H1 (cell line): Measurements from ENCODE around the gene ARFGEF3. TPM values are rescaled to one million over a fixed set of nuclear protein-coding genes. Genes with fewer than 3 reads are reported as not detected.

Experiments used
- CTCF ChIA-PET: fragments of 300-600 bp; sonication (Branson Sonifier 250); formaldehyde crosslinking; loops from one replicate; lab custom pipeline; 2021; ENCODE audit not compliant: partially characterized antibody; lab: Charles Lee
- POLR2A ChIA-PET: fragments of 300-600 bp; sonication (Branson Sonifier 250); formaldehyde crosslinking; loops from one replicate; lab custom pipeline; 2021; ENCODE audit warnings: inconsistent platforms; ENCODE audit not compliant: partially characterized antibody; lab: Charles Lee
- DNase-seq, 2 experiments: peaks; one replicate each; pipeline versions ENCODE4 v3.0.0 to v3.0.0-alpha.2; 2010 to 2022; ENCODE audit warnings: low spot score in 2 of 2, low read depth in 1 of 2, mixed read lengths in 1 of 2
- FAIRE-seq: peaks from 2 replicates; lab custom pipeline; 2011; peaks lifted over from hg19 to GRCh38; lab: Jason Lieb, UNC
- H2AFZ ChIP-seq: 2 replicates; pipeline ENCODE4 v1.8.1; 2012; ENCODE audit warnings: low read length, inconsistent platforms
- H2AK5ac ChIP-seq: 2 replicates; pipeline ENCODE4 v1.6.1; 2013; ENCODE audit warnings: low read depth, low read length
- H2BK120ac ChIP-seq: replicated peaks from 2 replicates; pipeline ENCODE3; 2013; ENCODE audit warnings: low read depth, low read length, inconsistent platforms
- H2BK12ac ChIP-seq: 2 replicates; pipeline ENCODE4 v1.6.1; 2013; ENCODE audit warnings: low read depth, low read length
- H2BK15ac ChIP-seq: 2 replicates; pipeline ENCODE4 v1.6.1; 2013; ENCODE audit warnings: low read length
- H2BK20ac ChIP-seq: 2 replicates; pipeline ENCODE4 v1.6.1; 2013; ENCODE audit warnings: low read length
- H2BK5ac ChIP-seq: 2 replicates; pipeline ENCODE4 v1.6.1; 2013; ENCODE audit warnings: low read depth, low read length
- H3K14ac ChIP-seq: 2 replicates; pipeline ENCODE4 v1.6.1; 2013; ENCODE audit warnings: inconsistent platforms; ENCODE audit not compliant: insufficient read length
- H3K18ac ChIP-seq: 2 replicates; pipeline ENCODE4 v1.6.1; 2013; ENCODE audit warnings: low read length; ENCODE audit errors: extremely low read depth
- H3K23ac ChIP-seq: 2 replicates; pipeline ENCODE4 v1.6.1; 2013; ENCODE audit warnings: inconsistent platforms; ENCODE audit not compliant: insufficient read length
- H3K23me2 ChIP-seq: 2 replicates; pipeline ENCODE4 v1.6.1; 2013; ENCODE audit warnings: low read depth, low read length
- H3K27ac ChIP-seq: 2 replicates; pipeline ENCODE4 v1.6.1; 2011; ENCODE audit warnings: low read depth, low read length, inconsistent platforms
- H3K27me3 ChIP-seq, 4 experiments: replicated peaks in 1 of 4; 1 replicate in 1 of 4; 2 replicates in 3 of 4; pipeline versions ENCODE4 v1.6.1 to v1.8.1; 2011 to 2013; ENCODE audit warnings: low read length in 3 of 4, mild to moderate bottlenecking in 3 of 4, inconsistent platforms in 2 of 4, mixed read lengths in 2 of 4, moderate library complexity in 1 of 4; ENCODE audit not compliant: control insufficient read depth in 3 of 4, insufficient read depth in 3 of 4; ENCODE audit errors: extremely low read depth in 1 of 4
- H3K36me3 ChIP-seq, 4 experiments: 2 replicates each; pipeline versions ENCODE4 v1.6.1 to v1.8.1; 2011 to 2013; ENCODE audit warnings: mild to moderate bottlenecking in 4 of 4, low read length in 3 of 4, moderate library complexity in 2 of 4, control low read depth in 1 of 4, inconsistent platforms in 1 of 4; ENCODE audit not compliant: insufficient read depth in 4 of 4, control insufficient read depth in 2 of 4
- H3K4ac ChIP-seq: replicated peaks from 2 replicates; pipeline ENCODE3; 2013; ENCODE audit warnings: low read length, low read depth, mixed read lengths, inconsistent platforms; ENCODE audit not compliant: insufficient read length
- H3K4me1 ChIP-seq, 4 experiments: replicated peaks in 1 of 4; 1 replicate in 1 of 4; 2 replicates in 3 of 4; pipeline versions ENCODE4 v1.6.1 to v1.8.1; 2011 to 2013; ENCODE audit warnings: low read length in 3 of 4, inconsistent platforms in 2 of 4, mixed read lengths in 1 of 4; ENCODE audit not compliant: insufficient read depth in 4 of 4, control insufficient read depth in 3 of 4
- H3K4me2 ChIP-seq, 2 experiments: 2 replicates each; pipeline versions ENCODE4 v1.6.1 to v1.8.1; 2011 to 2013; ENCODE audit warnings: low read depth in 2 of 2, low read length in 2 of 2, control low read depth in 1 of 2, inconsistent platforms in 1 of 2, mild to moderate bottlenecking in 1 of 2; ENCODE audit not compliant: insufficient read depth in 1 of 2
- H3K4me3 ChIP-seq, 4 experiments: fragments of 200-600, 300-600 bp in 1 of 4; sonication (generic), shearing (Covaris generic), sonication (Bioruptor Twin) in 1 of 4; 2 replicates each; pipeline versions ENCODE4 v1.5.1 to v1.8.1; 2011 to 2016; ENCODE audit warnings: low read length in 4 of 4, low read depth in 3 of 4, control low read depth in 2 of 4, inconsistent platforms in 2 of 4, mild to moderate bottlenecking in 2 of 4, mixed read lengths in 1 of 4, moderate library complexity in 1 of 4; ENCODE audit not compliant: insufficient read depth in 2 of 4; ENCODE audit errors: extremely low read depth in 1 of 4
- H3K56ac ChIP-seq: replicated peaks from 2 replicates; pipeline ENCODE3; 2013; ENCODE audit warnings: low read depth, mild to moderate bottlenecking, mixed read lengths, low read length, inconsistent platforms; ENCODE audit not compliant: insufficient read length
- H3K79me1 ChIP-seq: 2 replicates; pipeline ENCODE4 v1.6.1; 2013; ENCODE audit warnings: low read depth, low read length, control low read depth
- H3K79me2 ChIP-seq, 2 experiments: 2 replicates each; pipeline versions ENCODE4 v1.6.1 to v1.8.1; 2012 to 2013; ENCODE audit warnings: low read length in 2 of 2, mild to moderate bottlenecking in 2 of 2, inconsistent platforms in 1 of 2; ENCODE audit not compliant: insufficient read depth in 2 of 2, control insufficient read depth in 1 of 2
- H3K9ac ChIP-seq, 4 experiments: replicated peaks in 1 of 4; 1 replicate in 1 of 4; 2 replicates in 3 of 4; pipeline versions ENCODE4 v1.6.1 to v1.8.1; 2011 to 2013; ENCODE audit warnings: low read depth in 3 of 4, low read length in 3 of 4, control low read depth in 2 of 4, mild to moderate bottlenecking in 2 of 4, moderate library complexity in 2 of 4, inconsistent platforms in 1 of 4; ENCODE audit errors: extremely low read depth in 1 of 4
- H3K9me3 ChIP-seq, 2 experiments: 2 replicates each; pipeline versions ENCODE4 v1.6.1 to v1.8.1; 2012 to 2013; ENCODE audit warnings: mild to moderate bottlenecking in 2 of 2, moderate library complexity in 2 of 2, control low read depth in 1 of 2, inconsistent platforms in 1 of 2, low read depth in 1 of 2, low read length in 1 of 2, mixed read lengths in 1 of 2; ENCODE audit not compliant: insufficient read depth in 2 of 2
- H4K20me1 ChIP-seq, 2 experiments: replicated peaks in 1 of 2; 2 replicates each; pipeline versions ENCODE3 to v1.8.1; 2011 to 2013; ENCODE audit warnings: inconsistent platforms in 2 of 2, low read length in 2 of 2, mild to moderate bottlenecking in 1 of 2; ENCODE audit not compliant: insufficient read depth in 2 of 2, control insufficient read depth in 1 of 2
- H4K5ac ChIP-seq: 2 replicates; pipeline ENCODE4 v1.6.1; 2013; ENCODE audit warnings: low read length, low read depth, mixed read lengths, inconsistent platforms; ENCODE audit not compliant: insufficient read length
- H4K8ac ChIP-seq: 2 replicates; pipeline ENCODE4 v1.8.0; 2013; ENCODE audit warnings: mild to moderate bottlenecking, moderate library complexity, low read length, inconsistent platforms; ENCODE audit not compliant: insufficient read depth; ENCODE audit errors: extremely low read depth
- H4K91ac ChIP-seq: replicated peaks from 2 replicates; pipeline ENCODE3; 2013; ENCODE audit warnings: low read length, mixed read lengths, inconsistent platforms; ENCODE audit not compliant: insufficient read length
- SIX5 ChIP-seq: IDR thresholded peaks from 2 replicates; pipeline ENCODE4 v1.6.1; 2011; ENCODE audit warnings: mild to moderate bottlenecking, low read depth, low read length
- TBP ChIP-seq: IDR thresholded peaks from 2 replicates; pipeline ENCODE4 v1.6.1; 2011; ENCODE audit warnings: low read depth, low read length, improper control_type of control experiment
- WGBS, 2 experiments: shearing (Covaris generic) in 1 of 2; methylation state at CpG; one replicate each; pipeline versions ENCODE4 v1.1.6 to v1.1.7; 2013 to 2015; ENCODE audit warnings: low lambda C conversion rate in 2 of 2, mixed read lengths in 2 of 2, inconsistent platforms in 1 of 2, low coverage in 1 of 2, missing lambda C conversion rate in 1 of 2; ENCODE audit not compliant: insufficient replicate concordance in 2 of 2, insufficient coverage in 1 of 2, insufficient read length in 1 of 2; ENCODE audit errors: extremely low coverage in 1 of 2, missing lambda C conversion rate in 1 of 2; 5-methylcytosine and 5-hydroxymethylcytosine counted together
- polyA plus RNA-seq, 7 experiments: library from polyadenylated mRNA; depleted of rRNA in 3 of 7; stranded (reverse) in 5 of 7; unstranded in 2 of 7; fragments of >200 nt in 5 of 7; fragments of 200-250 nt in 2 of 7; gene quantifications; 1 replicate in 5 of 7; 2 replicates in 1 of 7; 4 replicates in 1 of 7; pipeline versions ENCODE4 v1.2.1 to v1.2.3, GENCODE V29; 2011 to 2013; ENCODE audit warnings: missing spikeins in 2 of 7, mixed read lengths in 2 of 7
- total RNA-seq: library from RNA; stranded (reverse); fragmentation: NEBNext Ultra II Directional; extraction: Animal tissue kit (Norgen Biotek cat#: 25700); gene quantifications from 2 replicates; pipeline ENCODE4 v1.2.1, GENCODE V29; 2021

ARFGEF3 gene
- total and polyA plus RNA-seq, 2 of the 8 experiments (the other 6 are each of a cell fraction or from before 2014, with no cell fraction given), result 5.8 to 23.2 TPM

- CTCF ChIA-PET, result interaction anchor here (0.6 to 3.8 kb wide), 6 partner anchors 9 to 189 kb away, joined by 3 to 17 read pairs (median 4); no protein-coding TSS in a partner anchor
- H4K5ac ChIP-seq, result no peak overlapping the region
- no peak overlapping the region for H2AK5ac ChIP-seq
- H4K20me1 ChIP-seq, result no peaks in the 10 kb centered on the region
- no peak for FAIRE-seq
- no peaks in the 10 kb centered on the region for H3K79me1 ChIP-seq
- H3K23ac ChIP-seq, result no peak overlapping the region
- no peak for DNase-seq
- H3K9ac ChIP-seq, result no peak overlapping the region
- no peaks in the 10 kb centered on the region for H3K27me3 ChIP-seq
- H3K4me1 ChIP-seq, result no peaks in the 10 kb centered on the region
- no peak overlapping the region for H2BK12ac ChIP-seq
- H3K36me3 ChIP-seq, result peaks cover 3 to 30% (median 13%) of the 10 kb centered on the region in 4 experiments; a peak in 5 of 8 replicates
- no peak overlapping the region for H3K56ac ChIP-seq
- POLR2A ChIA-PET, result no interaction called here
- no peak overlapping the region for H3K18ac ChIP-seq
- no peak overlapping the region for H4K91ac ChIP-seq
- H2BK15ac ChIP-seq, result no peak overlapping the region
- H3K27ac ChIP-seq, result no peak overlapping the region
- H2BK5ac ChIP-seq, result no peak overlapping the region
- WGBS, 2 experiments, result 47% methylated on average over 1 of the region's 1 CpG; no CpG with 5 or more reads in 1 of the 2 experiments
- no peak overlapping the region for H3K4me3 ChIP-seq
- H2BK20ac ChIP-seq, result no peak overlapping the region
- H2AFZ ChIP-seq, result no peak overlapping the region
- no peak overlapping the region for H3K4ac ChIP-seq
- H3K79me2 ChIP-seq, result no peaks in the 10 kb centered on the region
- no peaks in the 10 kb centered on the region for H3K9me3 ChIP-seq
- no peaks in the 10 kb centered on the region for H3K23me2 ChIP-seq
- no peak overlapping the region for H3K14ac ChIP-seq
- no peak overlapping the region for H3K4me2 ChIP-seq
- no peak overlapping the region for H2BK120ac ChIP-seq
- H4K8ac ChIP-seq, result no peak overlapping the region
- TF ChIP-seq TBP (no peak), SIX5 (no peak)
These were observed 136.1 kb downstream of the ARFGEF3 start for GRCh38 chr6:138297761-138298298.
